Kidney tubule cell (primary cell): Measurements from ENCODE around the gene BHLHA15.
A peak's percentile ranks its signal among the peaks of the same experiment; 100 is the strongest.

Experiments used
- DNase-seq: peaks from one replicate; pipeline ENCODE4 v3.0.0-alpha.2; 2018; ENCODE audit warnings: low spot score

The BHLHA15 gene

DNA sequence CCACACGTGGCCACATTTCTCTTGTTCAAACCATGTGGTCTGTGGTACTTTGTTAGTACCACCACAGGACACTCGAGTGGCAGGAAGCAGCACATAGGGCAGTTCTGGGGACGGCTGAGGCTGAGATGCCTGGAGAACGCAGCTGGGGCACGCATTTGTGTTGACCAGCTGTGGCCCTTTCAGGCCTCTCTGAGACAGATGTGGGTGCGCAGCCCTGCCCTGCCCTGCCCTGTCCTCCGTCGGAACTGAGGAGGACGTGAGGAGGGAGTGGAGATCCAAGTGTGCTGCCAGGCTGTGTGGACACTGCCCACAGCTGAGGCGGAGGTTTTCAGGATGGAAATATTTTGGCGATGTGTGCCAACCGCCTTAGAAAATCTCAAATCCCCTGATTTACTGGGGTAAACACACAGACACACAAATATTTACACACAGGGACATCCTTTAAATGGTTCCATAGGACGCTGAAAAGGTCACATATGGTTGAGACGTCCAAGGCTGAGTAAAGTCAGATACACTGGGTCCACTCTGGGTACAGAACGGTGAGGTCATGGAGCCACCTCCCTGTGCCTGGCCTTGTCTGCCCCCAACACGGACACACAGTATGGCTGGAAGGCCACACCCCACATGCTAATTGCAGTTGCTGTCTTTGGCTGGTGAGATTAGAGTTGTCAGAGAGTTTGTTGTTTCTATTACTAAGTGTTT is 14.8 kb downstream of the BHLHA15 start:
- DNase-seq, result no peak

GRCh38 chr7:98227939-98228338 is 16.7 kb downstream of the BHLHA15 start:
- DNase-seq, result no peak

DNA sequence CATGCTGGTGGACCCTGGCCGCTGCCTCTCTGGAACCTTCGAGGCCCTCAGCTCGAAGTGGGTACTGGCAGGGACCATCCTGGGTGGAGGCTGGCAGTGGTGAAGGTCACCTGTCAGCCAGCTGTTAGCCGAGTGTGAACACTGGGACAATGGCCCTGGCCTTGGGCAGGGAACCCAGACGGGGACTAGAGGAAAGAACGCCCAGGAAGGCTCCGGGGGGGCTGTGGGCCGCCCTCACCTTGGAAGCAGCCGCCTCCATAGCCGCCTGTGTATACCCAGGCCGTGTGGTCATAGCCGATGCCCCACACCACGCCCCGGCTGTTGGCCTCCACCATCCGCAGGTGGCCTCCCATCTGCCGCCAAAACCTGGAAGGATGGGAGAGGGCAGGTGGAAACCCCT is 17.6 kb downstream of the BHLHA15 start:
- DNase-seq, result no peak

- DNase-seq, result no peak
Observed at GRCh38 chr7:98229441-98229840, 18.2 kb downstream of the BHLHA15 start.

GRCh38 chr7:98229991-98230745 is 18.9 kb downstream of the BHLHA15 start:
- DNase-seq, result no peak

- DNase-seq, result no peak
Observed at GRCh38 chr7:98230746-98231471, 19.7 kb downstream of the BHLHA15 start.

GRCh38 chr7:98231493-98232262 is 20.4 kb downstream of the BHLHA15 start:
- DNase-seq, result no peak

- DNase-seq, result no peak
Observed at GRCh38 chr7:98232263-98232585, 21.0 kb downstream of the BHLHA15 start.

- DNase-seq, result no peak
Observed at GRCh38 chr7:98232799-98233198, 21.6 kb downstream of the BHLHA15 start.

- DNase-seq, result no peak
Observed at GRCh38 chr7:98233219-98234070, 22.2 kb downstream of the BHLHA15 start.

- DNase-seq, result no peak
Observed at GRCh38 chr7:98234429-98235147, 23.3 kb downstream of the BHLHA15 start.

DNA sequence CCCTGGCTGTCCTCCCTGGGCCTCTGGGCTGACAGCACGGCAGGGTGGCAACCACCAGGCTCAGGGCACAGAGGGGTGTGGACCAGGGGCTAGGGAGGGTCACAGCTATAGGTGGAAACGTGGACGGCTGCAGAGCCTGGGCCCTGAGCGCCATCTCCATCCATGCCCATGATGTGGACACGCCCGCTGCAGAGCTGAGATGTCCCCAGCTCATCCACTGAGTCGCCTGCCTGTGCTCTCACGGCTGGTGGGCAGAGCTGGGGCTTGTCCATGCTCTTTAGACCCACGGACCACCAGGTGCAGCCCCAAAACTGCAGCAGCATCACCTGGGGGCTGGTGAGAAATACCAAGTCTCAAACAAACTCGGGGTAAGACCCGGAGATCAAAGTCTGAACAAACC is 24.7 kb downstream of the BHLHA15 start:
- DNase-seq, result no peak

GRCh38 chr7:98236355-98237185 is 25.3 kb downstream of the BHLHA15 start:
- no peak for DNase-seq

DNA sequence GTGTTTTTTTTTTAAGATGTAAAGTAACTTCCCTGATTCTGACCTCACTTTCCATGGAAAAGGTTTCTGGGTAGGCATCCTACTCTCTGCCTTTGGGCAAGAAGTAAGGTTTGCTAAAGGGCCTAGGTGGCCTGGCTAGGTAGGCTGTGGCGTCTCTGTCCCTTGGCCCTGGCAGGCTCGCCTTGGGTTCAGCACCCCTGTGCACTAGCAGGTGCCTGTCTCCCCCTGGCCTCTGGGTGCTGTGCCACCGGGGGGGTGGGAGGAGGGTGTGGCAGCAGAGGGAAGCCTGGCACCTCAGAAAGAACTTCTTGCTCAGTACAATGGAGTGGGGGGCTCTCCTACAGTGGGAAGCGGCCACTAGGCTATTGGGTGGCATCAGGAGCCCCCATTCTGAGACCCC is 26.8 kb downstream of the BHLHA15 start:
- no peak for DNase-seq

DNA sequence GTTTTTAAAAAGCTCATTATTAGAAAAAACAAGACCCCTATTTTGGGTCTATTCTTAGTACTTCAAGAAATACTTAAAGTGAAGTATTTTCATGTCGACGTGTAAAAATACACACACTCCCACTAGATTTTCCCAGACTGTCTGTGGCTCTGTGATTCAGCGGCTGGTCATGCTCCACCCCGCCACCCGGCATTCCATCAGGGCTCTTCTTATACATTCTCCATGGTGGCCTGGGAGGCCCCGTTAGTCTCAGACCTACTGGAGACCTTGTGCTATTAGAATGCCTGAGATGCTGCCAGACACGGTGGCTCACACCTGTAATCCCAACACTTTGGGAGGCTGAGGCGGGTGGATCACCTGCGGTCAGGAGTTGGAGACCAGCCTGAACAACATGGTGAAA is 27.7 kb downstream of the BHLHA15 start:
- DNase-seq, result peak; percentile 9

DNA sequence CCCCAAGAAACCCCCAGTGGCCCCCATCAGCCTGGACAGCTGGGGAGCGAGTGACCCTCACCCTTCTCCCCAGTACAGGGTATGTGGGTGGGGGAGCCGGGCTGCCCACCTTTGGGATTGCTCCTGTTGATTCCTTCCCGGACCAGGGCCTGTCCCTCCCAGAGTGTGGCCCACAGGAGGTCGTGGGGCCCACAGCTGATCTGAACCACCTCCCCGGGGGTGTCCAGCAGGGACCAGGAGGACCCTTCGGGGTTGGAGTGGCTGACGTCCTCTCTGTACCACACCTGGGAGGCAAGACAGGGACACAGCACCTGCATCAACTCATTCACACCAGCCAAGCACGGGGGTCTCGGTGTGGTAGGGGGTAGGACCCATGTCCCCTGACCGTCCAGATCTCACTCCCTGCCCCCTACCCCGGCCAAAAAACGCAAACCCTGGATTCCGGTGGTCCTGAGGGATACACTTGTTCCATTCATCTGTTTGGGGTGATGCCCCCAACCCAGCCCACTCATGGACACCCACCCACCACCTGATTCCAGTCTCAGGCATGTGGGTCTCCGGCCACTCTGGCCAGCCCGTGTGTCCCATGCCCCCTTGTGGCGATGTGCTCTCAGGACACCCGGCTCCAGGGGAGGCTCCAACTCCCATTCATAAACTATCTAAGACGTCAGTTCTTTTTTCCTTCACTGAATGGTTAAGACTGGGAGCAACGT is 29.9 kb downstream of the BHLHA15 start:
- peak; percentile 41 for DNase-seq

DNA sequence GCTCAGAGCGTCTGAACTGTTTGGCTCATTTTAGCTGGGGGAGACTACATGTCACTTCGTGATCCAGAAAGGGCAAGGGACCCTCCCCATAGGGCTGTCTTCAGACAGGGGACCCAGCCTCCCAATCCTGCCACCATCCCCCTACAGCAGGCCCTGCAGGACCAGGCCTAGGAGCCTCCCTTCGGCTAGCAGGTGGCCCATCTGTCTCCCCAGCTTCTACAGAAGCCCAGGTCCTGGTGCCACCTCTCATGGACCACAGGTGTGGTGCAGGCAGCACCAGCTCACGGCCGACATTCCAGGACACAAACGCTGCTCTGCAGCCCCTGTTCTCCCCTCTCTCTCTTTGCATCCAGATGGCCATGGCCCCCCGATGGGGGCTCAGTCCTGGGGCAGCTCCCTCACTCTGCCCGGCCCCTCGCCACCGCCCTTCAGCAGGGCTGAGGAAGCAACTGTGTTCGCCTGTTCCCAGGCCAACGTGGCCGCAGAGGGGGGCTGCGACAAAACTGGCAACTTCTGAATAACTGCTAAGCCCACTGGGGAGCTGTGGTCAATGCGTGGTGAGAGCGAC is 30.5 kb downstream of the BHLHA15 start:
- DNase-seq, result no peak

- no peak for DNase-seq
Observed at GRCh38 chr7:98242342-98242741, 31.1 kb downstream of the BHLHA15 start.

- no peak for DNase-seq
Observed at GRCh38 chr7:98242934-98243333, 31.7 kb downstream of the BHLHA15 start.
